ENCODE measurements around the gene TJAP1.

- no peak for TF ChIP-seq CTCF (conservative IDR thresholded peaks at IDR 0.05)
- TF ChIP-seq ZFX (IDR thresholded peaks at IDR 0.05) = no peak
Measured at GRCh38 chr6:43524483-43524961, 47.2 kb downstream of the TJAP1 start.

All from C4-2B (cell line).